GM21526 (cell line): Measurements from ENCODE around the gene GANAB.

ENCODE experiments used
- ATAC-seq: cut with Tn5 transposase; IDR thresholded peaks from one replicate; pipeline ENCODE4 v1.9.1; 2021; ENCODE audit warnings: moderate library complexity; ENCODE audit not compliant: unreplicated experiment, low FRiP score

GANAB gene

GRCh38 chr11:62577046-62577714, 69.2 kb downstream of the GANAB start:
- no peak for ATAC-seq

DNA sequence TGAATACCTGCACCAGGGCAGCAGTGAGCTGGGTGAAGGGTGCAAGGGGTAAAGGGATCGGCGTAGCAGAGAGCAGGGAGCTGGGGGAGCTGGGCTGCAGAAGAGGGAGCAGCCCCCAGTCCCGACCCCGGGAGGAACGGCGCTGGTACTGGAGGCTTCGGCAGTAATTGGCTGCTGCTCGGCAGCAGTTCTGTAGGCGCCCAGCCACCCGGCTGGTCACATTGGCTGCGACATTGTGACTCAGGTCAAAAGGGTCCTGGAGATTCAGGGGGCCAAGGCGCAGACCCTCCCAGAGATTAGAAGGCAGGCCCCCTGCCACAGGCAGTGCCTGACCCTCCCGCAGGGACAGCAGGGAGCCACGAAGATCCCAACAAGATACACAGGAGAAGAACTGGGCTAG, 70.6 kb downstream of the GANAB start:
- no peak for ATAC-seq

GRCh38 chr11:62575156-62575555, 71.3 kb downstream of the GANAB start:
- no peak for ATAC-seq
